Cortex of kidney (tissue), 1 donor: ENCODE data around the gene WDR41.
"Not testable (repeated sequence)": the region's sequence is repeated elsewhere in the genome, so short reads cannot be mapped to it uniquely, and the experiment has no call there.

Experiments
- DNase-seq: peaks from one replicate; lab custom pipeline; 2025; lab: John Stamatoyannopoulos, UW

The WDR41 gene

DNA sequence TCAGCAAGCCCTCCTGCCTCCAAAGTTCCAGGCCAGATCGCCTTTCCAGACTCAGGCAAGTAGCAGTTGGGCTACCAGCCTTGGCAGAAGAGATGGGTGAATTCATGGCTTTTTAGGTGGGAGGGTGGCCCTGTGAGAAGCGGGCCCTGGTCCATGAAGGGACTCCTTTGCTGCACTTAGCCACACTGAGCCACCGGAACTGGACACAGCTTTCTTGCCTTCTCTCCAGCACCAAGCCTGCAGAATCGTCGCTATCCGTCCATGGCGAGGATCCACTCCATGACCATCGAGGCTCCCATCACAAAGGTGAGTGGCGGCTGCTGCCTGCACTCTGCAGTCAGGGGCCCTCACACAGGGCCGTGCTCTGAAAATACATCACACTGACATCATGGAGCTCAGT, 85.0 kb downstream of the WDR41 start:
- no peak for DNase-seq

- no peak for DNase-seq
Measured at GRCh38 chr5:77402796-77403195, 89.3 kb downstream of the WDR41 start.

- no peak for DNase-seq
Measured at GRCh38 chr5:77400645-77401044, 91.5 kb downstream of the WDR41 start.

DNA sequence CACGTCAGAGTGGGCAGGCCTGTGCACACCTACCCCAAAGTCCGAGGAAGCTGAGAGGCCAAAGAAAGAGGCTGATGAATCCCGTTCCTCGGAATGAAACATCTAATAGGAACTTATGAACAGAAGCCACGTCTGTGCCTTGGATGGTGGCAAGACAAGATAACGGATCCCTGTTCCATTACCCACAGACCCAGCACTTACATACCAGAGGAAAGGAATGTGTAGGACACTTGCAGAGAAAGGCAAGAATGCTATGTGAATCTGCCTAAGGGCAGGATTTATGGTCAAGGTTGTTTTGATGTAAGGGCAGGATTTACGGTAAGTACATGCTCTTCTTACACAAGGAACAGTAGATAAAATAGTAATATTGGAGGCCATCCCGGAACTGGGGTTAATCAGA, 93.2 kb downstream of the WDR41 start:
- DNase-seq: no peak

DNA sequence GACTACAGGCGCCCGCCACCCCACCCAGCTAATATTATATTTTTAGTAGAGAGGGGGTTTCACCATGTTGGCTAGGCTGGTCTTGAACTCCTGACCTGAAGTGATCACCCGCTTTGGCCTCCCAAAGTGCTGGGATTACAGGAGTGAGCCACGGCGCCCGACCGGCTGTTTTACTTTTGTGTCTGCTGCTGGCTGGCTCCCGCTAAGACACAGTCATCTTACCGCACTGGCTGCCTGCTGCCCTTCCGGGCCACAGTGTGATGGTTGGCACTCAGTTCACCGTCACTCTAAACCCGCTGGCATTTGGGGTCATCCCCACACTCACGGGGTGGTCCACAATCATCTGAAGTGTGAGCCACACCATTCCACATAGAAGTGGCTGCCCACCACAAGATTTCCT, 93.7 kb downstream of the WDR41 start:
- DNase-seq: no peak

DNA sequence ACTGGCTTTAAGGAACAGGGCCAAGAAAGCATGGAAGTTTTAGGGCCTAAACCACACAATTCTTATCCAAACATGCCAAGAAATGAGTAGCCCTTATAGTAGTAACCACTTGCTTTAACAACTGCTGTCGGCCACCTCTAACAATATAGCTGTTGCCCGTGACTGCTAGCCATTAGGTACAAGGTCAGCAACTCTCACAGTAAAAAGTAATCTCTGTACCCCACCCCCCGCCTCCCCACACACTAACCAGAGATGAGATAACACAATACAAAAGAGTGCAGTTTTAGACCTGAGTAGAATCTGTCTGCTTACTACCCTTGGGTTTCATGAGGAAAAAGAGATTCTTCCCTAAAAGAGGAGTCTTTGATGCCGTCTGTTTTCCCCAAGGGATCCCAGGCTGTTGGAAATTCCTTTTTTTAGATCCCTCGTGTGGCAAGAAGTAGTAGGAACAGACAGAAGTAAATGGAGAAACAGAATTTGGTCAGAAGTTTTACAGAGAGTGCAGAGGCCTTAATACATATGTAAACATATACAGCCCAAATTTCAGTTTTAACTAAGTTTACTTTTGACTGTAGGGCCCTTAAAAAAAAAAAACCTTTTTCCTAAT, 94.3 kb downstream of the WDR41 start:
- no peak for DNase-seq

DNA sequence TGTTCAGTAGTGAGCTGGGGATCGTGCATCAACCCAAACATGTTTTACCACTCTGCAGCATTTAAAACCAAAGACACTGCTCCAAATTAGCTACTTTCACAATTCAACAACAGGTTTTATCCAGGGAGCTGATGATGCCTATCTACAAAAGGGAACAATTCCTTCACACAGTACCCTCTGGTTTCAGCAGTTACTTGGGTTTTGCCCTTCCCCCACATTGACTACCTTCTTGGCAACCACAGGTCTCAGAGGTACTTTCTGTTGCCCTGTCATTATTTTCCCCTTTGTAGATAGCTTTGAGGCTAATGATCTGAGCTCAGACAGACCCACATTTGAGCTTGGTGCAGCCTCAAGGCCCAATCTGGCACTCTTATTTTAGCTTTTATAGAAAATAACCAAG, 96.1 kb downstream of the WDR41 start:
- no peak for DNase-seq

DNA sequence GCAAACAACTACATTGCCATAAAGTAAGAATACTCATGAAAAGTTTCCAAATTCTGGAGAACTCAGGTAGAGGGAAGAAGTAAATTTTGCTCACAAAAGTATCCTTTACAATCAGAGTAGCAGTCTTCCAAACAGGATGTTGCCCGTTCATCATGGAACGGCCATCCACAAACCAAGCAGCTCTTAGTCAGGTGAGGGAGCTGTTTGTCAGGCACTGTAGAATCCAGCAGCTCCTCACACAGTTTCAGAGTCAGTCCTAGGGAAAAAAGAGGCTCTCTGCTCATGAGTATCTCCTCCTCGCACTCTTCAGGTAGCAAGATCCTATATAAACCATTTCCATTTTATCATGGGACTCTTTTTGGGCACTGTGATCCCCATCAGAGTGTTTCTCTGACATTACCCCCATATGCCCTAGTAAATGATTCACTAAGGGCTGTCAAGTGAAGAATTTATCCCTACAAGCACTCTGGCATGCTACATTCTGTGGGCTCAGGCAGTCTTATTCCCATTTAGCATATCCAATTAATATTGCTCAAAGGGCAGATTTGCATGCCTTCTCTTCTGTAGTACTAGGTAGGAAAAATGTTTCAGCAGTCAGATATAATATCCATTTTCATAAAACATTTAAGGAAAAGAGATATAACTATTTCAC, 97.9 kb downstream of the WDR41 start:
- DNase-seq: no peak

- DNase-seq: no peak
Measured at GRCh38 chr5:77391240-77391765, 100.8 kb downstream of the WDR41 start.

GRCh38 chr5:77390795-77391194, 101.3 kb downstream of the WDR41 start:
- DNase-seq: no peak

DNA sequence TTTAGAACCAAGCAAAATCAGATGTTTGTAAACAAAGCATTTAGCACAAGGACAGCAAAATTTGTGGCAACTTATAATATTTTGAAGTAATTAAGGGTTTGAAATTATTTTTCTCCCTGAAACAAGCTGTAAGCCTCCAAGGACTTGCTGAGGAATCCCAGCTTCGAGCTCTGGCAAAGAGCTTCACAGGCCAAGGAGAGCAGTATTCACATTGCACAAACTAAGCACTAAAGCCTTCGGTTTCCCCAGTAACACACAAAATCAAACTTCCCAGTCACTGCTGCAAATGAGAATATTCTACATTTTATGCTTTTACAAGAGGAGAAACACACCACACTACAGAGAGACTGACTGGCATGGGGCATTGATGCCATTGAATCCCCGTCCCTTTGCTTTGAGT, 101.9 kb downstream of the WDR41 start:
- DNase-seq: no peak

GRCh38 chr5:77389746-77390145, 102.4 kb downstream of the WDR41 start:
- DNase-seq: no peak

- DNase-seq: not testable (repeated sequence)
Measured at GRCh38 chr5:77386340-77386739, 105.8 kb downstream of the WDR41 start.

- not testable (repeated sequence) for DNase-seq
Measured at GRCh38 chr5:77383336-77383735, 108.8 kb downstream of the WDR41 start.
